K562 (cell line): ENCODE measurements around the gene IGSF9. TPM values are rescaled to one million over a fixed set of nuclear protein-coding genes. Genes with fewer than 3 reads are reported as not detected.

Source experiments
- ATAC-seq: fragments of 200-7000 bp; cut with Tn5 transposase; 3 replicates; pipeline ENCODE4 v1.9.1; 2020; ENCODE audit warnings: moderate library complexity
- BruUV-seq: library from RNA; stranded (reverse); fragments of 400-500 nt; replicated peaks from 2 replicates; lab custom pipeline; 2021; lab: Mats Ljungman, UMichigan
- CTCF ChIA-PET: fragments of 300-600 bp; formaldehyde crosslinking; extraction: SDS; loops from one replicate; lab custom pipeline; 2021; ENCODE audit warnings: low intra/inter-chr PET ratio; lab: Yijun Ruan, JAX
- POLR2A ChIA-PET: fragments of 300-600, 350-650 bp; sonication (Branson Sonifier 250); formaldehyde crosslinking; extraction: SDS; loops from one replicate; lab custom pipeline; 2021; ENCODE audit warnings: antibody characterized with exemption, inconsistent platforms; lab: Yijun Ruan, JAX
- DNase-seq, 4 experiments: peaks; one replicate each; pipeline versions ENCODE4 v3.0.0 to v3.0.0-alpha.2; 2011 to 2018; ENCODE audit warnings: low spot score in 3 of 4, mixed read lengths in 3 of 4; ENCODE audit errors: extremely low read depth in 1 of 4
- FAIRE-seq: peaks from 2 replicates; lab custom pipeline; 2011; peaks lifted over from hg19 to GRCh38; lab: Jason Lieb, UNC
- H2AFZ ChIP-seq: 2 replicates; pipeline ENCODE4 v1.6.0; 2011; ENCODE audit warnings: low read depth, low read length, control low read depth, inconsistent platforms
- H3K27ac ChIP-seq: fragments of 200-600 bp; 3 replicates; pipeline ENCODE4 v1.8.0; 2011; ENCODE audit warnings: low read depth, mild to moderate bottlenecking, control low read depth, inconsistent platforms, low read length, moderate library complexity, mixed read lengths; ENCODE audit errors: extremely low read depth
- H3K27me3 ChIP-seq, 2 experiments: fragments of 300-600 bp in 1 of 2; 2 replicates in 1 of 2; 3 replicates in 1 of 2; pipeline versions ENCODE4 v1.6.0 to v1.8.0; 2011; ENCODE audit warnings: inconsistent platforms in 2 of 2, low read length in 2 of 2, mild to moderate bottlenecking in 1 of 2, mixed read lengths in 1 of 2, moderate library complexity in 1 of 2; ENCODE audit not compliant: control insufficient read depth in 2 of 2, insufficient read depth in 2 of 2
- H3K36me3 ChIP-seq: fragments of 300-600 bp; 3 replicates; pipeline ENCODE4 v1.8.0; 2011; ENCODE audit warnings: mild to moderate bottlenecking, low read length, inconsistent platforms; ENCODE audit not compliant: control insufficient read depth, insufficient read depth
- H3K4me1 ChIP-seq, 2 experiments: fragments of 200-600 bp in 1 of 2; replicated peaks in 1 of 2; 2 replicates in 1 of 2; 3 replicates in 1 of 2; pipeline versions ENCODE4 v1.5.1 to v1.8.0; 2011; ENCODE audit warnings: inconsistent platforms in 2 of 2, low read length in 2 of 2, mild to moderate bottlenecking in 1 of 2, mixed read lengths in 1 of 2, moderate library complexity in 1 of 2; ENCODE audit not compliant: control insufficient read depth in 2 of 2, insufficient read depth in 2 of 2
- H3K4me2 ChIP-seq: 2 replicates; pipeline ENCODE4 v1.6.1; 2011; ENCODE audit warnings: low read length, control low read depth, inconsistent platforms, mixed read lengths; ENCODE audit not compliant: insufficient read depth
- H3K4me3 ChIP-seq: fragments of 200-600 bp; sonication (generic), shearing (Covaris generic); 2 replicates; pipeline ENCODE4 v1.5.1; 2016; ENCODE audit warnings: control low read depth, inconsistent platforms
- H3K79me2 ChIP-seq: fragments of 200-600 bp; 3 replicates; pipeline ENCODE4 v1.8.0; 2011; ENCODE audit warnings: low read length, inconsistent platforms; ENCODE audit not compliant: control insufficient read depth, insufficient read depth
- H3K9ac ChIP-seq, 2 experiments: 2 replicates each; pipeline versions ENCODE4 v1.6.0 to v1.6.1; 2011; ENCODE audit warnings: low read depth in 2 of 2, low read length in 2 of 2, control low read depth in 1 of 2, inconsistent platforms in 1 of 2, mild to moderate bottlenecking in 1 of 2, mixed read lengths in 1 of 2; ENCODE audit not compliant: insufficient read depth in 1 of 2
- H3K9me1 ChIP-seq: one replicate; pipeline ENCODE4 v1.6.0; 2011; ENCODE audit warnings: inconsistent platforms, mild to moderate bottlenecking, low read length, moderate library complexity; ENCODE audit not compliant: control insufficient read depth, insufficient read depth
- H3K9me3 ChIP-seq: replicated peaks from 2 replicates; pipeline ENCODE4 v1.5.1; 2011; ENCODE audit warnings: low read depth, low read length, inconsistent platforms; ENCODE audit not compliant: control insufficient read depth, insufficient read depth
- H4K20me1 ChIP-seq: replicated peaks from 2 replicates; pipeline ENCODE4 v1.6.1; 2011; ENCODE audit warnings: low read length, inconsistent platforms, mixed read lengths; ENCODE audit not compliant: control insufficient read depth, insufficient read depth
- ARNT ChIP-seq, 2 experiments: fragments of 450-650 bp; IDR thresholded peaks; 2 replicates each; pipeline ENCODE4 v1.6.1; 2016; ENCODE audit warnings: mild to moderate bottlenecking in 1 of 2
- CBX5 ChIP-seq: IDR thresholded peaks from 2 replicates; pipeline ENCODE4 v1.6.1; 2014; ENCODE audit warnings: low read depth, borderline replicate concordance
- ETV1 ChIP-seq: fragments of 450-650 bp; conservative IDR thresholded peaks from 2 replicates; pipeline ENCODE4 v1.6.1; 2016; ENCODE audit warnings: missing genetic modification characterization, control low read depth, low read depth, missing compliant biosample characterization
- GTF3C2 ChIP-seq: IDR thresholded peaks from 3 replicates; pipeline ENCODE4 v1.6.1; 2011; ENCODE audit warnings: borderline replicate concordance, mild to moderate bottlenecking, moderate library complexity; ENCODE audit not compliant: insufficient read length; ENCODE audit errors: extremely low read depth
- HNRNPL ChIP-seq: fragments of 200-400 bp; formaldehyde crosslinking; IDR thresholded peaks from 2 replicates; pipeline ENCODE4 v1.6.1; 2017; ENCODE audit warnings: low read depth, mild to moderate bottlenecking, low read length
- NR1H2 ChIP-seq: sonication (generic); formaldehyde crosslinking; IDR thresholded peaks from 2 replicates; pipeline ENCODE4 v1.4.0; 2020; ENCODE audit warnings: mild to moderate bottlenecking, missing genetic modification reagents
- TAF15 ChIP-seq: fragments of 200-400 bp; formaldehyde crosslinking; IDR thresholded peaks from 2 replicates; pipeline ENCODE4 v1.6.1; 2017; ENCODE audit warnings: mild to moderate bottlenecking, low read depth, low read length, moderate library complexity
- THAP7 ChIP-seq: fragments of 250-450 bp; sonication (Bioruptor Pico); IDR thresholded peaks from 2 replicates; pipeline ENCODE4 v1.5.0; 2021
- ZNF316 ChIP-seq: fragments of 450-650 bp; IDR thresholded peaks from 2 replicates; pipeline ENCODE4 v1.6.1; 2016
- ZNF431 ChIP-seq: sonication (generic); formaldehyde crosslinking; IDR thresholded peaks from 2 replicates; pipeline ENCODE4 v1.8.0; 2022; ENCODE audit warnings: mild to moderate bottlenecking, missing genetic modification reagents
- ZNF445 ChIP-seq: fragments of 250-450 bp; sonication (Bioruptor Pico); IDR thresholded peaks from 2 replicates; pipeline ENCODE4 v1.4.0; 2020; ENCODE audit warnings: low read depth, mild to moderate bottlenecking, moderate library complexity
- WGBS: fragments of 100-300 bp; shearing (Covaris generic); methylation state at CpG from one replicate; pipeline ENCODE4 v1.1.6; 2016; ENCODE audit warnings: low coverage, mixed read lengths; ENCODE audit not compliant: insufficient coverage; ENCODE audit errors: missing lambda C conversion rate; 5-methylcytosine and 5-hydroxymethylcytosine counted together
- in situ Hi-C: fragments of 300-500 bp; cut with MboI; formaldehyde crosslinking; loops from 4 replicates; pipeline ENCODE4 v1.15.0; 2018; ENCODE audit warnings: inconsistent platforms, mixed read lengths
- intact Hi-C: fragments of 100-400 bp; cut with micrococcal nuclease; formaldehyde crosslinking; loops from 2 replicates; pipeline ENCODE4 v1.14.2; 2022
- polyA plus RNA-seq, 8 experiments: library from polyadenylated mRNA; depleted of rRNA in 4 of 8; stranded (reverse) in 5 of 8; unstranded in 3 of 8; fragments of >200 nt; fragmentation: Nextera tagmentation in 2 of 8; fragmentation: Illumina TruSeq in 1 of 8; extraction: Ambion mirVana in 2 of 8; extraction: Trizol in 1 of 8; gene quantifications; 2 replicates each; pipeline versions ENCODE4 v1.2.1 to v1.2.3, GENCODE V29; 2011 to 2014; ENCODE audit warnings: inconsistent platforms in 1 of 8, missing spikeins in 1 of 8
- total RNA-seq, 7 experiments: library from RNA; depleted of rRNA in 6 of 7; stranded (reverse); fragments of >200 nt in 6 of 7; fragmentation: Illumina TruSeq in 2 of 7; extraction: Trizol in 2 of 7; gene quantifications; 2 replicates each; pipeline versions ENCODE4 v1.2.1 to v1.2.3, GENCODE V29; 2011 to 2021; ENCODE audit warnings: low replicate concordance in 1 of 7

IGSF9 gene
- total and polyA plus RNA-seq, 9 of the 15 experiments (the other 6 are each of a cell fraction or from before 2014, with no cell fraction given): 0.03 to 0.29 (median 0.07) TPM; not detected in 1

DNA sequence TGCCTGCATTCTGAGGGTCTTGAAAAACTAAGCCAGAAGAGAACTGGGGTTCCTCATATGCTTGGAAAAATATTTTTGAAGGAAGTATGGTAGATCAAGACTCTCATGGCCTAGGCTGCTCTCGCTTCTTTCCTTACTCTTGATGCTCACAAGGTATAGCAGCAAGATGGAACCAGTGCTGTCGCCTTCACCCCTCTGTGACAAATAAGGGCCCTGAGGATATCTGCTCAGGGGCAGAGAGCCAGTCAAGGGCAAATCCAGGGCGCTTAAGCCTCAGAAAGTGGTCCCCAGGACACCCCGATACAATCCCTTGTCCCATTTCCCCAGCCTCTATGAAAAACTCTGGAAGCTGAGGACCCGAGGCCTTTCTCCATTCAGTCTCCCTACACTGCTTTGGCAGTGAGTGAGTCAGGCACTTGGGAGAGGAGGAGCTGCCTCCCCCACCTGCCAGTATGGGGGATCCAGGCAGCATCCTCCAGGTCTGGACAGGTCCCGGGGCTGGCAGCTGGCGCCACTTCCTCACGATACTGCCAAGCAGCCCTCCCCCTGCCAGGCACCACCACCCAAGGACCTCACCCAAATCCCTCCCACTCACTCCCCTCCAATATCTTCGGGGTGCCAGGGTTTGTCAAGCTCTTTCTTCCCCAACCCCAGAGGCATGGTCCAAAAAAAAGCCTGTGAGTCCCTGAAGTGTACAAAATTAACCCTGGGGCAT, 1.3 kb downstream of the IGSF9 start:
- Histone ChIP-seq H3K27ac (no peak overlapping the region), H3K4me2 (no peak overlapping the region), H2AFZ (no peak overlapping the region), H3K4me3 (no peak overlapping the region)
- POLR2A ChIA-PET: interaction anchor here (2.4 kb wide), 1 partner anchor 15 kb away, joined by 7 read pairs; no protein-coding TSS in a partner anchor
- TF ChIP-seq GTF3C2: no peak
- TF ChIP-seq TAF15: no peak
- TF ChIP-seq ZNF445 (CRISPR knock-in tag): no peak
- no peak for TF ChIP-seq ARNT (IDR thresholded peaks at IDR 0.05)
- TF ChIP-seq THAP7 (CRISPR knock-in tag): no peak
- no peak for TF ChIP-seq HNRNPL
- no peak for TF ChIP-seq ETV1 (tag)
- TF ChIP-seq CBX5: no peak
- no peak for TF ChIP-seq NR1H2
- no peak for TF ChIP-seq ZNF431 (CRISPR knock-in tag)
- TF ChIP-seq ZNF316: no peak
- TF ChIP-seq, all 486 proteins: peak for 0
- Histone ChIP-seq H3K9me1 (no peaks in the 10 kb centered on the region), H3K4me1 (peaks cover 5 to 13% of the 10 kb centered on the region in 2 experiments; a peak in 3 of 5 replicates), H4K20me1 (0 out of 2 replicates have a peak, but pooled peaks cover 4% of the 10 kb centered on the region), H3K27me3 (peaks cover 0 to 44% of the 10 kb centered on the region in 2 experiments; a peak in 4 of 5 replicates), H3K9ac (no peak overlapping the region), H3K79me2 (no peaks in the 10 kb centered on the region), H3K9me3 (no peaks in the 10 kb centered on the region), H3K36me3 (no peaks in the 10 kb centered on the region)
- WGBS: 12% methylated on average over 9 of the region's 9 CpGs
- DNase-seq (no peak), FAIRE-seq (no peak), ATAC-seq (no peak)
- intact Hi-C loops (no loop called here), in situ Hi-C loops (no loop called here)
- BruUV-seq: no TSS peak
- CTCF ChIA-PET: no interaction called here
